Measurements from ENCODE around the gene TEX44. TPM values are rescaled to one million over a fixed set of nuclear protein-coding genes. Genes with fewer than 3 reads are reported as not detected.
A peak's percentile ranks its signal among the peaks of the same experiment; 100 is the strongest.
"Not testable (repeated sequence)": the region's sequence is repeated elsewhere in the genome, so short reads cannot be mapped to it uniquely, and the experiment has no call there.

TEX44 gene
- total RNA-seq, 8 experiments from 2014 or later, result 0.17 to 0.71 (median 0.31) TPM; not detected in 5

- Histone ChIP-seq H3K4me3 (no peak overlapping the region), H3K27ac (no peak overlapping the region), H3K4me1 (replicated peaks in 1 of 2) (peaks cover 12 to 13% of the 10 kb centered on the region in 2 donors)
- WGBS, 10 experiments, result 20 to 100% (median 65%) methylated on average over 1 to 2 of the region's 4 CpGs; no CpG with 5 or more reads in 4 of the 10 experiments
- in situ Hi-C loops (cut with MboI; ENCODE audit: low pct_unique_long_range_greater_than_20kb in 2 of 9, low sequenced_read_pairs in 9 of 9, unreplicated experiment in 9 of 9), result no loop called here
- peak in 3 of 8 experiments; percentile 34 to 36 (median 35) for ATAC-seq (replicated peaks in 6 of 8)
These were observed 16.2 kb upstream of the TEX44 start for GRCh38 chr2:231576465-231576864.

DNA sequence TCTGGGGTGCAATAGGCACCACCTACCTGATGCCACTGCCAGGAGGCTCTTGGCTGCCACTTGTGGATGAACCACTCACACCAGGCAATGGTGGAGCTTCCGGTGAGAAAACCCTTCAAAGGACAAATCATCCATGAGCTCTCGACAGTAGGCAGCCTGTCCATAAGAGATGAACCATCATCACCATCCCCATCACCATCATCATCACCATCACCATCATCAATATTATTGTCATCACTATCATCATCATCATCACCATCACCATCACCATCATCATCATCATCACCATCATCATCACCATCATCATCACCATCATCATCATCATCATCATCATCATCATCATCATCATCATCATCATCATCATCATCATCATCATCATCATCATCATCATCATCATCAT, 14.0 kb upstream of the TEX44 start:
- H3K4me3 ChIP-seq; H3K4me1 ChIP-seq (replicated peaks in 1 of 2); ATAC-seq (replicated peaks in 6 of 8); in situ Hi-C loops (cut with MboI; ENCODE audit: low pct_unique_long_range_greater_than_20kb in 2 of 9, low sequenced_read_pairs in 9 of 9, unreplicated experiment in 9 of 9); H3K27ac ChIP-seq: not testable (repeated sequence)
- WGBS, 10 experiments, result 0 to 100% (median 85%) methylated on average over 1 to 2 of the region's 2 CpGs; no CpG with 5 or more reads in 6 of the 10 experiments

DNA sequence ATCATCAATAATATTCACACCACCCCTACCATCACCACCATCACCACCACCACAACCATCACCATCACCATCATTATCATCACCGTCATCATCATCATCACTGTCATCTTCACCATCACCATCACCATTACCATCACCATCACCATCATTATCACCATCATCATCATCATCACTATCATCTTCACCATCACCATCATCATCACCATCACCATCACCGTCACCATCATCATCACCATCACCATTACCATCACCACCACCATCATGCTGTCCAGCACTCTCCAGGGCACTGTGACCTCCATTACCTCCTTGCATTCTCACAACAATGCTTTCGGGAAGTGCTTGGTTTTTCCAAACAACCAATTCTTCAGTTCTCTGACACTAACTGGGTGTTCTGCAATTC, 13.1 kb upstream of the TEX44 start:
- in situ Hi-C loops (cut with MboI; ENCODE audit: low pct_unique_long_range_greater_than_20kb in 2 of 9, low sequenced_read_pairs in 9 of 9, unreplicated experiment in 9 of 9), result no loop called here

GRCh38 chr2:231581328-231581727, 11.3 kb upstream of the TEX44 start:
- Histone ChIP-seq H3K4me1 (replicated peaks in 1 of 2) (peaks cover 3 to 5% of the 10 kb centered on the region in 2 donors), H3K27ac (no peak overlapping the region), H3K4me3 (no peak overlapping the region)
- ATAC-seq (replicated peaks in 6 of 8), result peak in 4 of 8 experiments; percentile 37 to 74 (median 54)
- WGBS, 10 experiments, result 46 to 93% (median 82%) methylated on average over 1 to 4 of the region's 4 CpGs; no CpG with 5 or more reads in 4 of the 10 experiments
- in situ Hi-C loops (cut with MboI; ENCODE audit: low pct_unique_long_range_greater_than_20kb in 2 of 9, low sequenced_read_pairs in 9 of 9, unreplicated experiment in 9 of 9), result no loop called here

More for the DNA sequence above, 13.1 kb upstream of the TEX44 start:
- H3K4me3 ChIP-seq, result no peak overlapping the region
- H3K4me1 ChIP-seq (replicated peaks in 1 of 2), result peaks cover 3 to 5% of the 10 kb centered on the region in 2 donors
- 51 to 100% (median 100%) methylated on average over 1 to 2 of the region's 3 CpGs; no CpG with 5 or more reads in 5 of the 10 experiments for WGBS, 10 experiments
- ATAC-seq (replicated peaks in 6 of 8), result no peak
- no peak overlapping the region for H3K27ac ChIP-seq

DNA sequence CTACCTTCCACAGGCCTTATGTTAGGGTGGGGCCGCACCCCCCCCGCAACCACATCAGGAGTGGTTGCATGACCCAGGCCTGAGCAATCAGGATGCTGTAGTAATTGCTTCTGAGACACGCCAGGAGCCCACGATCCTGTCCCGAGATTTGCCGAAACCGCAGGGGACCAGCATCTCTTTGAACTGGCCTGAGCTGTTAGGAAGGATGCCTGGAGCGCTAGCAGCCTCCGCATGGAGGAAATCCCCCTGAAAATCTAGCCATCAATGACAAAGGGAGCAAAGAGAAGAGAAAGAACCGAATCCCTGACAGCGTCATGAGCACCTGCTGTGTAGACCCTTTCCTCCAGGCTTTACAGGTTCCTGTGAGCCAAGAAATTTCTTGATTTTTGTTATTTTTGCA, 8.7 kb upstream of the TEX44 start:
- Histone ChIP-seq H3K27ac (no peak overlapping the region), H3K4me3 (no peak overlapping the region), H3K4me1 (replicated peaks in 1 of 2) (no peaks in the 10 kb centered on the region)
- ATAC-seq (replicated peaks in 6 of 8), result no peak
- 0 to 67% (median 45%) methylated on average over 1 to 8 of the region's 11 CpGs; no CpG with 5 or more reads in 2 of the 10 experiments for WGBS, 10 experiments
- in situ Hi-C loops (cut with MboI; ENCODE audit: low pct_unique_long_range_greater_than_20kb in 2 of 9, low sequenced_read_pairs in 9 of 9, unreplicated experiment in 9 of 9), result no loop called here

DNA sequence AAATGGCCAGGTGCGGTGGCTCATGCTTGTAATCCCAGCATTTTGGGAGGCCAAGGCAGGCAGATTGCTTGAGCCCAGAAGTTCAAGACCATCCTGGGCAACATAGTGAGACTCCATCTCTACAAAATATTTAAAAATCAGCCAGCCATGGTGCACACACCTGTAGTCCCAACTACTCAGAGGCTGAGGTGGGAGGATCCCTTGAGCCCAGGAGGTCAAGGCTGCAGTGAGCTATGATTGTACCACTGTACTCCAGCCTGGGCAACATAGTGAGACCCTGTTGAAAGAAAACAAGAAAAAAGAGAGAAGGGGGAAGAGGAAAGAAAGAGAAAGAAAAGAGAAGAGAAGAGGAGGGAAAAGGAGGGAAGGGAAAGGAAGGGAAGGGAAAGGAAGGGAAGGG, 4.9 kb upstream of the TEX44 start:
- H3K4me3 ChIP-seq; H3K4me1 ChIP-seq (replicated peaks in 1 of 2); ATAC-seq (replicated peaks in 6 of 8); in situ Hi-C loops (cut with MboI; ENCODE audit: low pct_unique_long_range_greater_than_20kb in 2 of 9, low sequenced_read_pairs in 9 of 9, unreplicated experiment in 9 of 9); H3K27ac ChIP-seq: not testable (repeated sequence)
- no CpG with 5 or more reads among the region's 1 CpG for WGBS, 10 experiments

DNA sequence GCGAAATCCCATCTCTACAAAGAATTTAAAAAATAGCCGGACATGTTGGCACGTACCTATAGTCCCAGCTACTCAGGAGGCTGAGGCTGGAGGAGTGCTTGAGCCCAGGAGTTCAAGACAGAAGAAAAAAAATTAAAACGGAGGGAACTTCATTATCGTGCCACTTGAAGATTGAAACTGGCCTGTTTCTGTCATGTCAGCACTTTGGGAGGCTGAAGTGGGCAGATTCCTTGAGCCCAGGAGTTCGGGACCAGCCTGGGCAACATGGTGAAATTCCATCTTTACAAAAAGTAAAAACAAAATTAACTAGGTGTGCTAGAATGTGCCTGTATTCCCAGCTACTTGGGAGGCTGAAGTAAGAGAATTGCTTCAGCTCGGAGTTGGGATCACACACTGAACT, 3.0 kb upstream of the TEX44 start:
- H3K27ac ChIP-seq, result no peak overlapping the region
- no peak for ATAC-seq (replicated peaks in 6 of 8)
- in situ Hi-C loops (cut with MboI; ENCODE audit: low pct_unique_long_range_greater_than_20kb in 2 of 9, low sequenced_read_pairs in 9 of 9, unreplicated experiment in 9 of 9), result no loop called here
- no peak overlapping the region for H3K4me3 ChIP-seq
- H3K4me1 ChIP-seq (replicated peaks in 1 of 2), result peaks cover 4 to 6% of the 10 kb centered on the region in 2 donors
- 59 to 96% (median 90%) methylated on average over 1 to 7 of the region's 7 CpGs for whole genome bisulfite sequencing, 10 experiments

GRCh38 chr2:231590614-231591013, 2.0 kb upstream of the TEX44 start:
- WGBS, 10 experiments, result 25 to 100% (median 67%) methylated on average over 1 to 4 of the region's 6 CpGs; no CpG with 5 or more reads in 6 of the 10 experiments
- Histone ChIP-seq H3K4me1 (replicated peaks in 1 of 2) (peaks cover 4 to 6% of the 10 kb centered on the region in 2 donors), H3K27ac (peak overlapping the region in 1 of 2 donors; percentile 38), H3K4me3 (no peak overlapping the region)
- peak in 7 of 8 experiments; percentile 21 to 89 (median 57) for ATAC-seq (replicated peaks in 6 of 8)
- in situ Hi-C loops (cut with MboI; ENCODE audit: low pct_unique_long_range_greater_than_20kb in 2 of 9, low sequenced_read_pairs in 9 of 9, unreplicated experiment in 9 of 9), result no loop called here

GRCh38 chr2:231593666-231594065, 1.0 kb downstream of the TEX44 start:
- Histone ChIP-seq H3K4me3 (no peak overlapping the region), H3K4me1 (replicated peaks in 1 of 2) (peaks cover 4 to 6% of the 10 kb centered on the region in 2 donors), H3K27ac (no peak overlapping the region)
- ATAC-seq (replicated peaks in 6 of 8), result peak in 3 of 8 experiments; percentile 14 to 29 (median 17)
- WGBS, 10 experiments, result no CpG with 5 or more reads among the region's 16 CpGs
- in situ Hi-C loops (cut with MboI; ENCODE audit: low pct_unique_long_range_greater_than_20kb in 2 of 9, low sequenced_read_pairs in 9 of 9, unreplicated experiment in 9 of 9), result no loop called here

GRCh38 chr2:231597014-231597611, 4.4 kb downstream of the TEX44 start:
- H3K27ac ChIP-seq, result no peak overlapping the region
- peaks cover 0 to under 1% of the 10 kb centered on the region in 2 donors for H3K4me1 ChIP-seq (replicated peaks in 1 of 2)
- ATAC-seq (replicated peaks in 6 of 8), result peak in 3 of 8 experiments; percentile 47 to 91 (median 76)
- in situ Hi-C loops (cut with MboI; ENCODE audit: low pct_unique_long_range_greater_than_20kb in 2 of 9, low sequenced_read_pairs in 9 of 9, unreplicated experiment in 9 of 9), result no loop called here
- 72 to 100% (median 93%) methylated on average over 1 to 10 of the region's 18 CpGs; no CpG with 5 or more reads in 4 of the 10 experiments for WGBS, 10 experiments
- H3K4me3 ChIP-seq, result no peak overlapping the region

GRCh38 chr2:231597627-231598026, 5.0 kb downstream of the TEX44 start:
- Histone ChIP-seq H3K27ac (no peak overlapping the region), H3K4me3 (no peak overlapping the region), H3K4me1 (replicated peaks in 1 of 2) (peaks cover under 1 to 6% of the 10 kb centered on the region in 2 donors)
- in situ Hi-C loops (cut with MboI; ENCODE audit: low pct_unique_long_range_greater_than_20kb in 2 of 9, low sequenced_read_pairs in 9 of 9, unreplicated experiment in 9 of 9), result no loop called here
- no peak for ATAC-seq (replicated peaks in 6 of 8)
- WGBS, 10 experiments, result 75 to 100% (median 85%) methylated on average over 1 to 4 of the region's 8 CpGs; no CpG with 5 or more reads in 6 of the 10 experiments

DNA sequence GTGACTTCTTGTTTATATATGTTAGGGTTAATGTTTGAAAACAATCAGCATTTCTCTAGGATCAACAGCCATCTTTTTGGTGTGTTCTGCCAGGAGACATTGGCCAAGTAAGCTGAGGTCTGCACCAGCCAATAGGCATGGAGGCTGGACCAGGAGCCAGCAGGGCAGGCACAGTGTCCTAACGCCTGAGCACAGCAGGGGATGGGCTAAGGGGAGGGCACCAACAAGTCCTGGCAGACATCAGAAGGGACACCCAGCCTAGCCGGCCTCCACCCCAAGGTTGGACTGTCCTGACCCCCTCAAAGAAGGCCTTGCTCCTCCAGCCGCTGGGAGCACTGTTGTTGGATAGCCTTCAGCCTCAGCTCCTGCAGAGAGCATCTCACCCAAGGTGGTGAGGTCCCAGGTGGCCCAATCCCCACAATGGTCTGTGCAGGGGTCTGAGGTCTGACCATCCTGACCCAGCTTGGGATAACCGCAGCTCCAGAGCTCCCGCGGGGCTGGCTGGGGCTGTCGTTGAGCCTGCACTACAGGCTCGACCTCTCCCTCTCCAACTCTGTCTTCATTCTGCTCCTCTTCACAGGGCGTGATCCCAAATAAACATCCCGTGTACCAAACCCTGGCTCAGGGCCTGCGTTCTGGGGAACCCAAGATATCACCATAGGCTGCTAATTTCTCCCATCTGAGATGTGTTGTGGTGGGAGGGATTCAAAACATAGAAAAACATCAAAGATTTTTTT, 8.1 kb downstream of the TEX44 start:
- 0 to 88% (median 76%) methylated on average over 1 to 5 of the region's 11 CpGs; no CpG with 5 or more reads in 5 of the 10 experiments for WGBS, 10 experiments
- in situ Hi-C loops (cut with MboI; ENCODE audit: low pct_unique_long_range_greater_than_20kb in 2 of 9, low sequenced_read_pairs in 9 of 9, unreplicated experiment in 9 of 9), result loop anchor here in 1 of 9 experiments (25.0 kb wide), 1 partner anchor 112 kb away; the partner anchor contains the start of gene PTMA
- H3K4me3 ChIP-seq, result no peak overlapping the region
- H3K27ac ChIP-seq, result no peak overlapping the region
- ATAC-seq (replicated peaks in 6 of 8), result no peak
- peaks cover 28 to 31% of the 10 kb centered on the region in 2 donors for H3K4me1 ChIP-seq (replicated peaks in 1 of 2)
